Type B pancreatic cell (in vitro differentiated cells): ENCODE measurements around the gene MUS81. TPM values are rescaled to one million over a fixed set of nuclear protein-coding genes. Genes with fewer than 3 reads are reported as not detected.

Experiments used
- DNase-seq: peaks from one replicate; pipeline ENCODE4 v3.0.0; 2021; ENCODE audit warnings: mixed read lengths; ENCODE audit not compliant: unreplicated experiment; ENCODE audit errors: extremely low spot score
- H3K27ac Mint-ChIP-seq: 2 replicates; pipeline ENCODE4 v1.8.0; 2021; ENCODE audit warnings: mild to moderate bottlenecking, mixed read lengths
- H3K27me3 Mint-ChIP-seq: 2 replicates; pipeline ENCODE4 v1.8.0; 2021; ENCODE audit warnings: mixed read lengths
- H3K36me3 Mint-ChIP-seq: 2 replicates; pipeline ENCODE4 v1.8.0; 2021; ENCODE audit warnings: mixed read lengths
- H3K4me1 Mint-ChIP-seq: one replicate; pipeline ENCODE4 v1.8.0; 2021; ENCODE audit warnings: mixed read lengths; ENCODE audit not compliant: unreplicated experiment
- H3K4me3 Mint-ChIP-seq: 2 replicates; pipeline ENCODE4 v1.8.0; 2021; ENCODE audit warnings: mild to moderate bottlenecking, mixed read lengths
- H3K9me3 Mint-ChIP-seq: 2 replicates; pipeline ENCODE4 v1.8.0; 2021; ENCODE audit warnings: mixed read lengths
- CTCF ChIP-seq: fragments of 200-600 bp; sonication (generic); conservative IDR thresholded peaks from 2 replicates; pipeline ENCODE4 v1.5.0; 2021; ENCODE audit warnings: antibody characterized with exemption, mild to moderate bottlenecking
- total RNA-seq: library from RNA; stranded (reverse); gene quantifications from 2 replicates; pipeline ENCODE4 v1.2.1, GENCODE V29; 2021; ENCODE audit warnings: low replicate concordance

Gene MUS81
- total RNA-seq, 1 donor from 2014 or later: 67.9 TPM

GRCh38 chr11:65900125-65900898, 40.1 kb downstream of the MUS81 start, which contains the start of gene FOSL1:
TSS of gene FOSL1 (minus strand) at chr11:65900388. CDS start at chr11:65900339, 49 bp downstream.
- DNase-seq: peak; percentile 81
- Mint-ChIP-seq H3K27ac (peak within 1 kb of the TSS; percentile 82), H3K36me3 (no peaks in the 10 kb centered on the region), H3K4me3 (peak within 1 kb of the TSS; percentile 80), H3K9me3 (no peaks in the 10 kb centered on the region), H3K4me1 (no peaks in the 10 kb centered on the region), H3K27me3 (peaks cover 73% of the 10 kb centered on the region)
- no peak for TF ChIP-seq CTCF

- peaks cover 72% of the 10 kb centered on the region for H3K27me3 Mint-ChIP-seq
- H3K27ac Mint-ChIP-seq: peak overlapping the region; percentile 82
- H3K9me3 Mint-ChIP-seq: no peaks in the 10 kb centered on the region
- TF ChIP-seq CTCF: no peak
- H3K36me3 Mint-ChIP-seq: no peaks in the 10 kb centered on the region
- H3K4me3 Mint-ChIP-seq: peak overlapping the region; percentile 80
- no peaks in the 10 kb centered on the region for H3K4me1 Mint-ChIP-seq
- DNase-seq: no peak
Observed at GRCh38 chr11:65900899-65901180, 40.6 kb downstream of the MUS81 start.

- no peak for DNase-seq
- H3K27me3 Mint-ChIP-seq: peaks cover 70% of the 10 kb centered on the region
- TF ChIP-seq CTCF: no peak
- H3K9me3 Mint-ChIP-seq: no peaks in the 10 kb centered on the region
- no peaks in the 10 kb centered on the region for H3K36me3 Mint-ChIP-seq
- peak overlapping the region; percentile 59 for H3K27ac Mint-ChIP-seq
- no peak overlapping the region for H3K4me3 Mint-ChIP-seq
- H3K4me1 Mint-ChIP-seq: no peaks in the 10 kb centered on the region
Observed at GRCh38 chr11:65903068-65903481, 42.8 kb downstream of the MUS81 start.

GRCh38 chr11:65903715-65904114, 43.5 kb downstream of the MUS81 start:
- Mint-ChIP-seq H3K4me1 (no peaks in the 10 kb centered on the region), H3K4me3 (no peak overlapping the region), H3K36me3 (no peaks in the 10 kb centered on the region), H3K27ac (no peak overlapping the region), H3K9me3 (no peaks in the 10 kb centered on the region), H3K27me3 (peaks cover 68% of the 10 kb centered on the region)
- no peak for TF ChIP-seq CTCF
- DNase-seq: no peak

- H3K4me1 Mint-ChIP-seq: no peaks in the 10 kb centered on the region
- H3K36me3 Mint-ChIP-seq: no peaks in the 10 kb centered on the region
- DNase-seq: no peak
- H3K4me3 Mint-ChIP-seq: no peak overlapping the region
- peaks cover 61% of the 10 kb centered on the region for H3K27me3 Mint-ChIP-seq
- no peaks in the 10 kb centered on the region for H3K9me3 Mint-ChIP-seq
- TF ChIP-seq CTCF: no peak
- no peak overlapping the region for H3K27ac Mint-ChIP-seq
Observed at GRCh38 chr11:65906602-65907001, 46.4 kb downstream of the MUS81 start.
